Endothelial cell of umbilical vein (primary cell): ENCODE data around the gene ETV1.

Experiments
- POLR2AphosphoS5 ChIP-seq: IDR thresholded peaks from 2 replicates; pipeline ENCODE4 v1.6.1; 2012; ENCODE audit warnings: low read depth, mild to moderate bottlenecking, control low read depth, low read length, moderate library complexity; ENCODE audit not compliant: insufficient read depth
- TF ChIP-seq, protein P1 (sequence below), 2 donors: IDR thresholded peaks; 1 replicate in 1 of 2; 2 replicates in 1 of 2; pipeline ENCODE4 v1.5.1; 2011; ENCODE audit warnings: low read length in 2 of 2, mild to moderate bottlenecking in 2 of 2, moderate library complexity in 2 of 2, control low read depth in 1 of 2, inconsistent platforms in 1 of 2, low read depth in 1 of 2; ENCODE audit not compliant: insufficient read depth in 1 of 2; ENCODE audit errors: extremely low read depth in 1 of 2

DNA sequence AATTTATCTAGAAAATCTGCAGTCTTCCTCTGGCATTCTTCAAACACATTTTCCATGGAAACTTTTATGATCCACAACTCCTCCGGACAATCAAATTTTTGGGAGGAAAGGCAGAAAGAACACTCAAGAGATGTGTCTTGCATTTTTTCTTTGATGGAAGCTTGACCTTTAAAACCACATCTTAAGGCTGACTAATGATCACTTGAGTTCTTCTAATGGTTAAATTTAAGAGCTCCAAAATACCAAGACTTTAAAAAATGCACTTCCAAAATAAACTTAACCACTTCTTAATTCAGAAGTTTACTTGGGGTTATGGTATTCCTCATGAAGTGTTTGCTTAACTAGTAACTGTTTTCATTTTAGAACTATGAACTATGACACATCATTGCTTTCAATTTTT, 43.3 kb downstream of the ETV1 start:
- TF ChIP-seq, protein P1, sequence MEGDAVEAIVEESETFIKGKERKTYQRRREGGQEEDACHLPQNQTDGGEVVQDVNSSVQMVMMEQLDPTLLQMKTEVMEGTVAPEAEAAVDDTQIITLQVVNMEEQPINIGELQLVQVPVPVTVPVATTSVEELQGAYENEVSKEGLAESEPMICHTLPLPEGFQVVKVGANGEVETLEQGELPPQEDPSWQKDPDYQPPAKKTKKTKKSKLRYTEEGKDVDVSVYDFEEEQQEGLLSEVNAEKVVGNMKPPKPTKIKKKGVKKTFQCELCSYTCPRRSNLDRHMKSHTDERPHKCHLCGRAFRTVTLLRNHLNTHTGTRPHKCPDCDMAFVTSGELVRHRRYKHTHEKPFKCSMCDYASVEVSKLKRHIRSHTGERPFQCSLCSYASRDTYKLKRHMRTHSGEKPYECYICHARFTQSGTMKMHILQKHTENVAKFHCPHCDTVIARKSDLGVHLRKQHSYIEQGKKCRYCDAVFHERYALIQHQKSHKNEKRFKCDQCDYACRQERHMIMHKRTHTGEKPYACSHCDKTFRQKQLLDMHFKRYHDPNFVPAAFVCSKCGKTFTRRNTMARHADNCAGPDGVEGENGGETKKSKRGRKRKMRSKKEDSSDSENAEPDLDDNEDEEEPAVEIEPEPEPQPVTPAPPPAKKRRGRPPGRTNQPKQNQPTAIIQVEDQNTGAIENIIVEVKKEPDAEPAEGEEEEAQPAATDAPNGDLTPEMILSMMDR (IDR thresholded peaks at IDR 0.05; ENCODE audit: extremely low read depth in 1 of 2, insufficient read depth in 1 of 2, low read depth in 1 of 2, low read length in 2 of 2): no peak
- no peak for TF ChIP-seq POLR2AphosphoS5
